Tibial nerve (tissue), 4 donors: ENCODE results near the gene EXOSC1. TPM values are rescaled to one million over a fixed set of nuclear protein-coding genes. Genes with fewer than 3 reads are reported as not detected.

Source experiments
- DNase-seq, 2 donors: peaks; one replicate each; pipeline ENCODE4 v3.0.0-alpha.2; 2019; ENCODE audit warnings: low spot score in 2 of 2
- H3K27ac ChIP-seq, 4 donors: fragments of 200-600 bp; sonication (generic) in 3 of 4; one replicate each; pipeline ENCODE4 v1.5.1; 2017 to 2019; ENCODE audit warnings: mild to moderate bottlenecking in 1 of 4
- H3K27me3 ChIP-seq, 2 donors: fragments of 200-600 bp; sonication (generic) in 1 of 2; one replicate each; pipeline versions ENCODE4 v1.5.1 to v1.6.0; 2017 to 2019
- H3K36me3 ChIP-seq, 3 donors: fragments of 200-600 bp; sonication (generic); one replicate each; pipeline ENCODE4 v1.5.1; 2018 to 2019
- H3K4me1 ChIP-seq, 4 donors: fragments of 200-600 bp; sonication (generic) in 3 of 4; one replicate each; pipeline ENCODE4 v1.5.1; 2017 to 2019
- H3K4me3 ChIP-seq, 4 donors: fragments of 200-600 bp; sonication (generic) in 3 of 4; one replicate each; pipeline ENCODE4 v1.5.1; 2017 to 2019; ENCODE audit warnings: mild to moderate bottlenecking in 1 of 4, moderate library complexity in 1 of 4
- H3K9me3 ChIP-seq, 4 donors: fragments of 200-600 bp; sonication (generic) in 3 of 4; one replicate each; pipeline ENCODE4 v1.5.1; 2017 to 2019
- CTCF ChIP-seq, 5 experiments: fragments of 200-600 bp in 3 of 5; fragments of 450-650 bp in 2 of 5; sonication (generic) in 3 of 5; IDR thresholded peaks; one replicate each; pipeline ENCODE4 v1.5.1; 2016 to 2019; ENCODE audit warnings: antibody characterized with exemption in 5 of 5, mild to moderate bottlenecking in 3 of 5, moderate library complexity in 2 of 5
- EP300 ChIP-seq, 2 donors: sonication (generic); formaldehyde crosslinking; IDR thresholded peaks; one replicate each; pipeline ENCODE4 v1.6.1; 2017; ENCODE audit warnings: antibody characterized with exemption in 2 of 2, mild to moderate bottlenecking in 1 of 2
- POLR2A ChIP-seq, 2 donors: fragments of 450-650 bp; IDR thresholded peaks; one replicate each; pipeline ENCODE4 v1.6.1; 2017; ENCODE audit warnings: antibody characterized with exemption in 2 of 2, mild to moderate bottlenecking in 2 of 2, moderate library complexity in 2 of 2
- WGBS, 2 donors: methylation state at CpG; one replicate each; pipeline ENCODE4 v1.1.5; 2018; 5-methylcytosine and 5-hydroxymethylcytosine counted together
- total RNA-seq, 4 donors: library from RNA; depleted of rRNA; stranded (reverse); fragments of >200 nt; gene quantifications; one replicate each; pipeline ENCODE4 v1.1.0, GENCODE V29; 2016

EXOSC1 gene
- total RNA-seq, 4 donors from 2014 or later: 21.6 to 40.8 (median 33.4) TPM

- TF ChIP-seq CTCF (IDR thresholded peaks at IDR 0.05) (no peak), POLR2A (IDR thresholded peaks at IDR 0.05) (no peak), EP300 (IDR thresholded peaks at IDR 0.05) (no peak)
- WGBS, 2 donors: 65 to 78% methylated on average over 3 of the region's 3 CpGs
- H3K27me3 ChIP-seq: no peaks in the 10 kb centered on the region
- H3K27ac ChIP-seq: peak overlapping the region in 1 of 4 donors; percentile 36
- no peaks in the 10 kb centered on the region for H3K36me3 ChIP-seq
- H3K9me3 ChIP-seq: no peaks in the 10 kb centered on the region
- no peak overlapping the region for H3K4me3 ChIP-seq
- H3K4me1 ChIP-seq: peaks cover 0 to 26% (median 7%) of the 10 kb centered on the region in 4 donors
- no peak for DNase-seq
These were observed 39.7 kb downstream of the EXOSC1 start for GRCh38 chr10:97406064-97406463.

DNA sequence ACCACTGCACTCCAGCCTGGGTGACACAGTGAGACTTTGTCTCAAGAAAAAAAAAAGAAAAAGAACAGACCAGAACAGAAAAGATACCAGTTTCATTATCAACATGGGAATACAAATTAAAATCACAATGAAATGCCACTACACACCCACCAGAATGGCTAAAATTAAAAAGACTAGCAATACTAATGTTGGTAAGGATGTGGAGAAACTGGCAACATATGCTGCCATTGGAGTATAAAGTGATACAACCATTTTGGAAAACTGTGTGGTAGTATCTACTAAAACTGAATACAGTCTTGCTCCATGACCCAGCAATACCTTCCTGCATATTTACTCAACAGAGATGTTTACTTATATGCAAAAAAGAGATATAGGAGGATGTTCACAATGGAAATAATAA, 41.8 kb downstream of the EXOSC1 start:
- no peaks in the 10 kb centered on the region for H3K9me3 ChIP-seq
- DNase-seq: no peak
- H3K4me1 ChIP-seq: peaks cover 0 to 39% (median 13%) of the 10 kb centered on the region in 4 donors
- no peak overlapping the region for H3K27ac ChIP-seq
- H3K4me3 ChIP-seq: no peak overlapping the region
- TF ChIP-seq CTCF (IDR thresholded peaks at IDR 0.05) (no peak), EP300 (IDR thresholded peaks at IDR 0.05) (no peak), POLR2A (IDR thresholded peaks at IDR 0.05) (no peak)
- H3K36me3 ChIP-seq: no peaks in the 10 kb centered on the region
- no peaks in the 10 kb centered on the region for H3K27me3 ChIP-seq

DNA sequence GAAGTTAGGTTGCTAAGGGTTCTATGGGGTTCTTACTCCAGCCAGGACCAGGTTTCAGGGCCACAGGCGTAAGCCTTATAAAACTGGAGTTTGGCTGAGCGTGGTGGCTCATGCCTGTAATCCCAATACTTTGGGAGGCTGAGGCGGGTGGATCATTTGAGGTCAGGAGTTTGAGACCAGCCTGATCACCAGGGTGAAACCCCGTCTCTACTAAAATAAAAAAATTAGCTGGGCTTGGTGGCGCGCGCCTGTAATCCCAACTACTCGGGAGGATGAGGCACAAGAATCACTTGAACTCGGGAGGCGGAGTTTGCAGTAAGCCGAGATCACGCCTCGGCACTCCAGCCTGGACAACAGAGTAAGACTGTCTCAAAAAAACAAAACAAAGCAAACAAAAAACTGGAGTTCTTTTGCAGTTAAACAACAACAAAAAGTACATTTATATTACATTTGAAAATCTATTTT, 44.3 kb downstream of the EXOSC1 start:
- peaks cover 0 to 21% (median 6%) of the 10 kb centered on the region in 4 donors for H3K4me1 ChIP-seq
- WGBS, 2 donors: 69 to 72% methylated on average over 13 of the region's 13 CpGs
- no peak for TF ChIP-seq POLR2A (IDR thresholded peaks at IDR 0.05)
- no peak for TF ChIP-seq EP300 (IDR thresholded peaks at IDR 0.05)
- no peak for TF ChIP-seq CTCF (IDR thresholded peaks at IDR 0.05)
- H3K36me3 ChIP-seq: peaks cover 0 to 12% (median 0%) of the 10 kb centered on the region in 3 donors
- H3K4me3 ChIP-seq: peak overlapping the region; percentile 70 to 77 (median 72)
- H3K27me3 ChIP-seq: no peaks in the 10 kb centered on the region
- H3K27ac ChIP-seq: peak overlapping the region; percentile 25 to 80 (median 54)
- DNase-seq: no peak
- no peaks in the 10 kb centered on the region for H3K9me3 ChIP-seq

DNA sequence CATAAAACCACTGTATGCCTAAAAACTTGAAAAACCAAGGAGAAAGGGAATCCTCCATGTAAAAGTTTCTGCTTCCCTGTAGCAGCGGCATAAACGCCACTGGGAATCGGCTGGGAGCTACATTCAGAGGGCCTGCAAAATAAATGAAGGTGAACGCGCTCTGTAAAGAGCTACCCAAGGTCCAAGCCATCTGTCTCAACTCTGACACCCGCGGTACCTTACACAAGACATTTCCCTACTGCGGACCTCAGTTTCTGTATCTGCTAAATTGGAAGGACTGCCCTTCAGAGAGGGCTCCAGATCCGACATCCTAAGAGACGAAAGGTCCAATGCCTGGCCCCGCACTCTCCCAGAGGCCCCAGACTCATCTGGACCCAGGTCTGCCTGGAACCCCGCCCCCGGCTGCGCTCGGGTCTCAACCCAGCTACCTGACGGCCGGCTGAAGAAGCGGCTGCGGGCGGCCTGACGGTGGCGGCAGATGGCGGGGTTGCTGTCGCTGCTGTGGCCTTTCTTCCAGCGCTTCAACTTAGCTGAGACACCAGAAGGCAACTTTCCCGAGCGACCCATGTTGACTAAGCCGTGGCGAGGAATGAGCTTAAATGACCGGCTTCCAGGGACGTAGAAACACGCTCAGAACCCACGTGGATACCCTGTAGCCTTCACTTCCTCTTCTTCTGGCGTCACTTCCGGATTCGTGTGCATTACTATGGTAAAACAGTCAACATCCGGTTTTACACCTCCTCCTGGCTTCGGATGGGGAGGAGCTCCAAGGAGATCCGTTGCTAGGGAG, 44.9 kb downstream of the EXOSC1 start, which contains the start of gene RRP12:
RRP12 (minus strand) TSS at position 676 of the 790 bp plus-strand sequence; CDS start at position 567, 109 bp downstream.
- peak within 1 kb of the TSS; percentile 70 to 77 (median 72) for H3K4me3 ChIP-seq
- H3K27ac ChIP-seq: peak within 1 kb of the TSS; percentile 25 to 80 (median 54)
- H3K9me3 ChIP-seq: no peaks in the 10 kb centered on the region
- no peaks in the 10 kb centered on the region for H3K27me3 ChIP-seq
- DNase-seq: peak; percentile 62 to 90
- peaks cover 0 to 19% (median 6%) of the 10 kb centered on the region in 4 donors for H3K4me1 ChIP-seq
- WGBS, 2 donors: 0 to 2% methylated on average over 34 to 39 of the region's 39 CpGs
- peaks cover 0 to 18% (median 0%) of the 10 kb centered on the region in 3 donors for H3K36me3 ChIP-seq
- peak; percentile 72 to 81 for TF ChIP-seq EP300 (IDR thresholded peaks at IDR 0.05)
- no peak for TF ChIP-seq CTCF (IDR thresholded peaks at IDR 0.05)
- TF ChIP-seq POLR2A (IDR thresholded peaks at IDR 0.05): peak in 1 of 2 donors; percentile 13
